NCI-H2227 treated with DMSO at 0.1 percent for 48 hours (cell line): ENCODE results near the gene LRRC45.

Experiments used
- DNase-seq: peaks from one replicate; lab custom pipeline; 2025; lab: John Stamatoyannopoulos, UW

The LRRC45 gene

GRCh38 chr17:82053130-82053529 lies 30.0 kb downstream of the LRRC45 start:
- no peak for DNase-seq

DNA sequence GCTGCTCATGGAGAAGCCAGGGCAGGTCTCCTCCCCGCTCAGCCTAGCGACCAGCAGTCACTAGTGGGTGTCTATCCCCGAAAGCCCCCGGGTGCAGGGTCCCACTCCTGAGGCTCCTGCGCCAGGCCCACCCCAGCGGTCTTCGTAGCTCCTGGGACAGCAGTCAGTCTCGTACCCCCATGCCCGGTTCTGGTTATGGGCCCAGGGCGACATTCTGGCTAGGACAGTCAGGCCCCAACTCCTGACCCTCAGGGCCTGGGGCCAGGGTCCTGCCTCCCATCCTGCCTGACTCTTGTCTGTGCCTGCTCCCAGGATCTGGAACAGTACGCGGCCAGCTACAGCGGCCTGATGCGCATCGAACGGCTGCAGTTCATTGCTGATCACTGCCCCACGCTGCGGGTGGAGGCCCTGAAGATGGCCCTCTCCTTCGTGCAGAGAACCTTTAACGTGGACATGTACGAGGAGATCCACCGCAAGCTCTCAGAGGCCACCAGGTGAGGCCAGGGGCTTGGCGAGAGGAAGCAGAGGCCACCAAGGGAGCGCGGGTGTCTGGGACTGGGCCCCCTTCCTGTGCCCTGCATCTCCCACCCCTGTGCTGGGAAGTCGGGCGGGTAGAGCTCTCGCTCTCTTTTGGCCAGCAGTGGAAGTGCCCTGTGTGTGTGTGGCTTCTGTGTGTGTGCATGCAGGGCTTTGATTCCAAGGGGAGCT lies 30.6 kb downstream of the LRRC45 start:
- DNase-seq: no peak

DNA sequence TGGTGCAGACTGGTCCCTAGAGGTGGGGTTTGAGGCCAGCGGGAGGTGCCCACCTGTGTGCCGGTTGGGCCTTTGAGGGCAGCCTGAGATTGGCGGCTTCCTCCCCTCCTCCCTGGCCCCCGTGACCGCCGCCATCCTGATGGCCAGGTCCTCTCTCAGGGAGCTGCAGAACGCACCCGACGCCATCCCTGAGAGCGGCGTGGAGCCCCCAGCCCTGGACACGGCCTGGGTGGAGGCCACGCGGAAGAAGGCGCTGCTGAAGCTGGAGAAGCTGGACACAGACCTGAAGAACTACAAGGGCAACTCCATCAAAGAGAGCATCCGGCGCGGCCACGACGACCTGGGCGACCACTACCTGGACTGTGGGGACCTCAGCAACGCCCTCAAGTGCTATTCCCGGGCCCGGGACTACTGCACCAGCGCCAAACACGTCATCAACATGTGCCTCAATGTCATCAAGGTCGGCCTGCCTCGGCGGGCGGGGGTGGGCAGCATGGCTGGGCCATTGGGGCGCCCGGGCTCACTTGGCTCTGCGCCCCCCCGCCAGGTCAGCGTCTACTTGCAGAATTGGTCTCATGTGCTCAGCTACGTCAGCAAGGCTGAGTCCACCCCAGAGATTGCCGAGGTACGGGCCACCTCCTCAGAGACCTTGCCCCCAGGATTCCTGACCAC lies 31.4 kb downstream of the LRRC45 start:
- no peak for DNase-seq

DNA sequence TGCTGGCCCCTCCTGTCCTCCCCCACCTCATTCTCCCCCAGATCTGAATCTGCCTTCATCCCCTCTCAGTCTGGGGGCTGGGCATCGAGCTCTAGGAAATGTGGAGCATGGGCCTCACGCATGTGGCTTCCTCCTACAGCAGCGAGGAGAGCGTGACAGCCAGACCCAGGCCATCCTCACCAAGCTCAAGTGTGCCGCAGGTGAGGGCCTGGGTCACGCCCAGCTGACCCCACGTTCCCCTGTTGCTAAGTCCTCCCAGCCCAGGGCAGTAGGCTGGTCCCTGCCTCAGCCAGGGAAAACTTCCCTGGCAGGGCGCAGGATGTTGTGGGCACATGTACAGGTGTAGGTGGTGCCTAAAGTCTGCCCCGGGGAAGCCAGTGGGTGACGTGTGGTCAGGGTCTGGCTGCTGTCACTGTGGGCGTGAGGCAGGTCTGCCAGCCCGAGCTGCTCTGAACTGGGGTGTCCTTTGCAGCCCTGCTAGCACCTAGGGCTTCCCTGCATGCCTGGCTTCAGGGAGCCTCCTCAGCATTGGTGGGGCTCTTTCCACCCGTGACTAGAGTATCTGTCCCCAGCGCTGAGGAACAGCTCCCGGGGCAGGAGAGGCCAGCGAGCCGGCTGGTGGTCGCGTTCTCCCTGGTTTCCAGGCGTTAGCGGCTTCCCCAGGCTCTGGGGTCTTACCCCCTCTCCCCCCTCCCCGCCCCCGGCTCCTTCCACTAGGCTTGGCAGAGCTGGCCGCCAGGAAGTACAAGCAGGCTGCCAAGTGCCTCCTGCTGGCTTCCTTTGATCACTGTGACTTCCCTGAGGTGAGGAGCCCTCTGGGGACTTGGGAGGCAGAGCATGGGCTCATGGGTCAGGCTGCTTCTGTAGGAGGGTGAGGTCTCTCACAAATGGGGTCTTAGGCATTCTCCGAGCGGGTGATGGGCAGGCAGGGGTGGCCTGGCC lies 32.2 kb downstream of the LRRC45 start:
- DNase-seq: no peak

- no peak for DNase-seq
These were observed 33.0 kb downstream of the LRRC45 start for GRCh38 chr17:82055965-82056728.

- no peak for DNase-seq
These were observed 33.9 kb downstream of the LRRC45 start for GRCh38 chr17:82056729-82057621.

- DNase-seq: no peak
These were observed 35.2 kb downstream of the LRRC45 start for GRCh38 chr17:82058230-82058854.

GRCh38 chr17:82058855-82059249 lies 35.7 kb downstream of the LRRC45 start:
- DNase-seq: no peak

GRCh38 chr17:82059272-82060000 lies 36.3 kb downstream of the LRRC45 start:
- no peak for DNase-seq

- DNase-seq: no peak
These were observed 36.9 kb downstream of the LRRC45 start for GRCh38 chr17:82060001-82060380.

GRCh38 chr17:82060614-82061013 lies 37.5 kb downstream of the LRRC45 start:
- DNase-seq: no peak

DNA sequence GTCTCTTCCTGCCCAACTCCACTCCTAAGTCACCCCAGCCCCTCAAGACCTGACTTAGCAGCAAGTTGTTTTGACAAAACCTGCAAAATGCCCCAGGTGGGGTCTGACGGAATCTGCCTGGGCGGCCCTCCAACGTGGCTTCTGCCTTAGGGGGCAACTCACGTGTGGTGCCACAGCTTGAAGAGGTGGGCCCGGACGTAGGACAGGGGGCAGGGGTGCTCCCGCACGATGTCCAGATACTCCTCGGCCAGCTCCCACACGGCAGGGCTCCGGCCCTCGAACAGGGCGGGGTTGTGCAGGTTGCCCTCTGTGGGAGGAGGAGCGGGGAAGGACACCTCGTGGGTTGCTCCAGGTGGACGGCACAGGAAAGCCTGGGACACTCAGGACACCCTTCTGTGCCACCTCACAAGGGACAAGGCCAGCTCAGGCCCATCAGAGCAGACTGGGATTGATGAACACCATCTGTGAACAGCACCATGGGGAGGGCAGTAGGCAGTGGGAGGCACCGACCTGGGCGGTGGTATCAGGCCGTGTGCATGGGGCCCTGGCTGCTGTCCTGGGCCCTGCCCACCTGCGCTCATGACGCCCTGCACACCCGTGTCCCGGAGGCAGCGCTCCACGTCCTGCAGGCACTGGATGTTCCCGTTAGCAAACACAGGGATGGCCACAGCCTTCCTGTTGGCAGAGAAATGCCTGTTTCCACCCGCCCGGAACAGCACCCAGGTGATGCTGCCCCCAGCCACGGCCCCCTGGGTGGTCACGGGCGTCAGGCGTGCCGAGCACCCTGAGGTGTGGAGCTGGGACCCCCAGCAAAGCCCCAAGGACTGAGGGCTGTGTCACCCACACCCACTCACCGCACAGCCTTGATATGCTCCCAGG lies 38.2 kb downstream of the LRRC45 start:
- DNase-seq: no peak

- DNase-seq: no peak
These were observed 39.2 kb downstream of the LRRC45 start for GRCh38 chr17:82062076-82062983.

- no peak for DNase-seq
These were observed 39.9 kb downstream of the LRRC45 start for GRCh38 chr17:82062984-82063368.

GRCh38 chr17:82063424-82064415 lies 40.6 kb downstream of the LRRC45 start:
- DNase-seq: no peak

GRCh38 chr17:82064433-82065192 lies 41.5 kb downstream of the LRRC45 start:
- DNase-seq: no peak
